Astrocyte (in vitro differentiated cells and primary cell): ENCODE results near the gene RALGAPB.

Source experiments
- EZH2 ChIP-seq: IDR thresholded peaks from 2 replicates; pipeline ENCODE4 v1.6.1; 2012; ENCODE audit warnings: mild to moderate bottlenecking, low read length, inconsistent platforms; ENCODE audit not compliant: insufficient read depth
- TF ChIP-seq, protein P1 (sequence below): IDR thresholded peaks from 2 replicates; pipeline ENCODE4 v1.5.1; 2011; ENCODE audit warnings: low read depth, mild to moderate bottlenecking, inconsistent platforms, low read length, moderate library complexity; ENCODE audit not compliant: insufficient read depth

DNA sequence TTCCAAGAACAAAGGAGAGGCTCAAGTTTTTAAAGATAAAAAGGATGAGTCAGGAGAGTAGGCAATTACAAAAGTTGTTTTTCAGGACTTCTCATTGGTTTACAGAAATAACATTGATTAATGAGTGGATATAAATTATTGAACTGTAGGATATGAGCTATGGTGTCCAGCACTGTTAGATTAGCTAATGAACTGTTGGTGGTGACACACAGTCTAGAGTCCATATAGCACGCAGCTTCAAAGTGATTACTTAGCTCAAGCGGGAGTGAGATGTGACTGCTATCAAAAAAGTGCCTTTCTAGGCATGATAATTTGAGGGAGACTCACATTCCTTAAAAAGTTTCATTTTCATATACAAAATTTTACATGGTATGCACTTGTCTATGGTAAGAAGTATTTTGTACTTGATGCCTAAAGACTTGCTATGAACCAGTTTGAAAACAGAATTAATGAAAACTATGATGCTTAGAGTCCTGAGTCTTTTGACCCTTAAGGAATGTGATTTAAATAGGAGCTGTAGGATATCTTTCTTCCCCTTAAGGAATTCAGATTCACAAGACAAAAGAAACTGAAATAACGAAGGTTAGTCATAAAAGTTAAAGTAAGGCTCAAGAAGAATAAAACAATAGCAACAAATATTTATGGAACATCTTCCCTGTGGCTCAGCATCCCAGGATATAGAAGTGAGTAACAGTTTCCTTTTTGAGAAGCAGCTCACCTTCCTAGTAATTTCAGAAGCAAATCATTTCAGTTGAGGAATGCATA lies 86.1 kb downstream of the RALGAPB start:
- TF ChIP-seq, protein P1, sequence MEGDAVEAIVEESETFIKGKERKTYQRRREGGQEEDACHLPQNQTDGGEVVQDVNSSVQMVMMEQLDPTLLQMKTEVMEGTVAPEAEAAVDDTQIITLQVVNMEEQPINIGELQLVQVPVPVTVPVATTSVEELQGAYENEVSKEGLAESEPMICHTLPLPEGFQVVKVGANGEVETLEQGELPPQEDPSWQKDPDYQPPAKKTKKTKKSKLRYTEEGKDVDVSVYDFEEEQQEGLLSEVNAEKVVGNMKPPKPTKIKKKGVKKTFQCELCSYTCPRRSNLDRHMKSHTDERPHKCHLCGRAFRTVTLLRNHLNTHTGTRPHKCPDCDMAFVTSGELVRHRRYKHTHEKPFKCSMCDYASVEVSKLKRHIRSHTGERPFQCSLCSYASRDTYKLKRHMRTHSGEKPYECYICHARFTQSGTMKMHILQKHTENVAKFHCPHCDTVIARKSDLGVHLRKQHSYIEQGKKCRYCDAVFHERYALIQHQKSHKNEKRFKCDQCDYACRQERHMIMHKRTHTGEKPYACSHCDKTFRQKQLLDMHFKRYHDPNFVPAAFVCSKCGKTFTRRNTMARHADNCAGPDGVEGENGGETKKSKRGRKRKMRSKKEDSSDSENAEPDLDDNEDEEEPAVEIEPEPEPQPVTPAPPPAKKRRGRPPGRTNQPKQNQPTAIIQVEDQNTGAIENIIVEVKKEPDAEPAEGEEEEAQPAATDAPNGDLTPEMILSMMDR: no peak
- TF ChIP-seq EZH2: no peak
